Measurements from ENCODE around the gene EEF2KMT. TPM values are rescaled to one million over a fixed set of nuclear protein-coding genes. Genes with fewer than 3 reads are reported as not detected.

EEF2KMT gene
- total RNA-seq, 4 donors from 2014 or later, result 6.3 to 15.8 (median 8.8) TPM

- TF ChIP-seq CTCF (IDR thresholded peaks at IDR 0.05) (no peak), POLR2A (IDR thresholded peaks at IDR 0.05) (no peak)
- Histone ChIP-seq H3K9me3 (no peaks in the 10 kb centered on the region), H3K4me3 (no peak overlapping the region), H3K4me1 (peaks cover 0 to 37% (median 10%) of the 10 kb centered on the region in 3 donors), H3K27ac (no peak overlapping the region), H3K36me3 (peaks cover 0 to 16% (median 0%) of the 10 kb centered on the region in 3 donors), H3K27me3 (no peaks in the 10 kb centered on the region)
- intact Hi-C loops (cut with DNase I), result no loop called here
- no peak for DNase-seq
- WGBS, 2 donors, result 86 to 100% methylated on average over 1 to 7 of the region's 9 CpGs
Observed at GRCh38 chr16:5069854-5070253, 27.7 kb downstream of the EEF2KMT start.

DNA sequence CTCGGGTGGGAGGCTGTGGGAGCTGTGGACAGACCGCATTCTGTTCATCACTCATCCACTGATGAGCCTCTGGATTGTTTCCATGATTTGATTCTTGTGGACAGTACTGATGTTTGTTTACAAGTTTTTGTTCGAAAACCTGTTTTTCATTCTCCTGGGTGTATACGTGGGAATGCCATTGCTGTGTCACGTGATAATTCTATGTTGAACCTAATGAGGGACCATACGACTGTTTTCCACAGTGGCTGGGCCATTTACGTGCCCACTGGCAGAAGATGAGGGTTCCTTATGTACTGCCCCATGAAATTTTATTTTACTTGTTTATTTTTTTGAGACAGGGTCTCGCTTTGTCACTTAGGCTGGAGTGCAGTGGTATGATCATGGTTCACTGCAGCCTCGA, 28.5 kb downstream of the EEF2KMT start:
- Histone ChIP-seq H3K4me1 (peaks cover 0 to 39% (median 10%) of the 10 kb centered on the region in 3 donors), H3K36me3 (peaks cover 0 to 8% (median 0%) of the 10 kb centered on the region in 3 donors), H3K27ac (no peak overlapping the region), H3K4me3 (no peak overlapping the region), H3K9me3 (no peaks in the 10 kb centered on the region), H3K27me3 (no peaks in the 10 kb centered on the region)
- DNase-seq, result no peak
- intact Hi-C loops (cut with DNase I), result no loop called here
- TF ChIP-seq POLR2A (IDR thresholded peaks at IDR 0.05) (no peak), CTCF (IDR thresholded peaks at IDR 0.05) (no peak)
- 69 to 83% methylated on average over 4 to 9 of the region's 9 CpGs for WGBS, 2 donors

- 59 to 64% methylated on average over 6 of the region's 6 CpGs for WGBS, 2 donors
- Histone ChIP-seq H3K27me3 (no peaks in the 10 kb centered on the region), H3K4me1 (peaks cover 0 to 22% (median 0%) of the 10 kb centered on the region in 3 donors), H3K27ac (no peak overlapping the region), H3K36me3 (no peaks in the 10 kb centered on the region), H3K9me3 (no peaks in the 10 kb centered on the region), H3K4me3 (no peak overlapping the region)
- TF ChIP-seq POLR2A (IDR thresholded peaks at IDR 0.05), result no peak
- TF ChIP-seq CTCF (IDR thresholded peaks at IDR 0.05), result no peak
- no peak for DNase-seq
- intact Hi-C loops (cut with DNase I), result no loop called here
Observed at GRCh38 chr16:5066511-5066910, 31.1 kb downstream of the EEF2KMT start.

DNA sequence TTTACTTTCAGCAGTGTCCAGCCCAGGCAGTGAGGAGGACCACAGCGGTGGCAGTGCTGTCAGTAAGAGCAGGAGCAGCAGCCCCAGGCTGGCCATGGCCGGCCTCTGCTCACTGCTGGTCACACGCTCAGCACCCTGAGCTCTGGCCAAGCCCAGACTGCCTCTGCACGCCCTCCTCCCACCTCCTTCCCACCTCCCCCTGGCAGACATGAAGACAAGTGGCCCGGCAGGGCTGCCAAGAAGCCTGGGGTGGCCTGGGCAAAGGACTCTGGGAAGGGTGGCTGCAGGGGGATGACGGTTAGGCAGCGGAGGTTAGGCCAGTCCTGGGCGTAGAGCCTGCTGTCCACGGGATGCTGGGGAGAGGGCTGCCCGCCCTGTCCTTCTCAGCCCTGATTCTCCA, 31.8 kb downstream of the EEF2KMT start, which contains the start of gene C16orf89:
TSS of gene C16orf89 (minus strand) at position 144 of the 400 bp plus-strand sequence. CDS start at position 96, 48 bp downstream.
- intact Hi-C loops (cut with DNase I), result no loop called here
- no peaks in the 10 kb centered on the region for H3K27me3 ChIP-seq
- no peaks in the 10 kb centered on the region for H3K9me3 ChIP-seq
- 47 to 72% methylated on average over 3 to 5 of the region's 10 CpGs for WGBS, 2 donors
- H3K36me3 ChIP-seq, result no peaks in the 10 kb centered on the region
- H3K27ac ChIP-seq, result peak within 1 kb of the TSS in 3 of 4 donors; percentile 16 to 44 (median 25)
- H3K4me3 ChIP-seq, result peak within 1 kb of the TSS in 1 of 4 donors; percentile 5
- H3K4me1 ChIP-seq, result peaks cover 0 to 15% (median 0%) of the 10 kb centered on the region in 3 donors
- no peak for DNase-seq
- TF ChIP-seq CTCF (IDR thresholded peaks at IDR 0.05), result no peak
- no peak for TF ChIP-seq POLR2A (IDR thresholded peaks at IDR 0.05)

GRCh38 chr16:5065326-5065725, 32.3 kb downstream of the EEF2KMT start:
- Histone ChIP-seq H3K9me3 (no peaks in the 10 kb centered on the region), H3K36me3 (no peaks in the 10 kb centered on the region), H3K4me1 (peaks cover 0 to 15% (median 0%) of the 10 kb centered on the region in 3 donors), H3K27ac (peak overlapping the region in 3 of 4 donors; percentile 16 to 44 (median 25)), H3K4me3 (peak overlapping the region in 1 of 4 donors; percentile 5), H3K27me3 (no peaks in the 10 kb centered on the region)
- no peak for DNase-seq
- intact Hi-C loops (cut with DNase I), result no loop called here
- 20 to 42% methylated on average over 2 to 7 of the region's 8 CpGs for WGBS, 2 donors
- TF ChIP-seq CTCF (IDR thresholded peaks at IDR 0.05) (no peak), POLR2A (IDR thresholded peaks at IDR 0.05) (no peak)
